HG03521 (cell line): Measurements from ENCODE around the gene PPM1N.

Experiments
- ATAC-seq: cut with Tn5 transposase; IDR thresholded peaks from one replicate; pipeline ENCODE4 v1.9.1; 2021; ENCODE audit warnings: mild to moderate bottlenecking, moderate library complexity; ENCODE audit not compliant: unreplicated experiment

Gene PPM1N

GRCh38 chr19:45528149-45528743 lies 30.0 kb downstream of the PPM1N start:
- no peak for ATAC-seq

- ATAC-seq, result no peak
Measured at GRCh38 chr19:45528744-45529419, 30.6 kb downstream of the PPM1N start.

- ATAC-seq, result no peak
Measured at GRCh38 chr19:45529420-45529785, 31.2 kb downstream of the PPM1N start.

GRCh38 chr19:45531349-45531748 lies 33.1 kb downstream of the PPM1N start:
- no peak for ATAC-seq

GRCh38 chr19:45539459-45539858 lies 41.2 kb downstream of the PPM1N start:
- no peak for ATAC-seq

GRCh38 chr19:45542234-45542668 lies 44.0 kb downstream of the PPM1N start:
- no peak for ATAC-seq

- no peak for ATAC-seq
Measured at GRCh38 chr19:45547211-45547770, 49.0 kb downstream of the PPM1N start.

GRCh38 chr19:45547965-45548609 lies 49.8 kb downstream of the PPM1N start:
- ATAC-seq, result no peak
